Skeletal muscle tissue (tissue), 5 donors: ENCODE data around the gene MRPL9. TPM values are rescaled to one million over a fixed set of nuclear protein-coding genes. Genes with fewer than 3 reads are reported as not detected.

Source experiments
- H3K27ac ChIP-seq: one replicate; pipeline ENCODE4 v1.7.0; 2013; ENCODE audit warnings: mild to moderate bottlenecking, low read depth, low read length, inconsistent platforms
- H3K27me3 ChIP-seq, 3 donors: one replicate each; pipeline ENCODE4 v1.7.0; 2013; ENCODE audit warnings: low read length in 3 of 3; ENCODE audit not compliant: control insufficient read depth in 3 of 3, insufficient read depth in 3 of 3
- H3K36me3 ChIP-seq, 3 donors: one replicate each; pipeline ENCODE4 v1.7.0; 2013; ENCODE audit warnings: low read length in 3 of 3; ENCODE audit not compliant: control insufficient read depth in 3 of 3, insufficient read depth in 3 of 3
- H3K4me1 ChIP-seq, 3 donors: one replicate each; pipeline ENCODE4 v1.7.0; 2013; ENCODE audit warnings: low read length in 3 of 3, mild to moderate bottlenecking in 3 of 3; ENCODE audit not compliant: control insufficient read depth in 3 of 3, insufficient read depth in 3 of 3
- H3K4me3 ChIP-seq, 3 donors: one replicate each; pipeline ENCODE4 v1.7.0; 2013; ENCODE audit warnings: low read length in 3 of 3
- H3K9ac ChIP-seq, 3 donors: one replicate each; pipeline ENCODE4 v1.7.0; 2013; ENCODE audit warnings: low read length in 3 of 3, mild to moderate bottlenecking in 3 of 3, moderate library complexity in 2 of 3, low read depth in 1 of 3
- H3K9me3 ChIP-seq, 3 donors: one replicate each; pipeline ENCODE4 v1.7.0; 2013; ENCODE audit warnings: low read length in 3 of 3; ENCODE audit not compliant: control insufficient read depth in 3 of 3
- small RNA-seq: library from RNA; depleted of rRNA; stranded (forward); fragments of <200 nt; gene quantifications from one replicate; pipeline ENCODE3, GENCODE V24; 2014
- total RNA-seq: library from RNA; depleted of rRNA; stranded (reverse); fragments of >200 nt; gene quantifications from one replicate; pipeline ENCODE4 v1.2.3, GENCODE V29; 2014
- donor health status: Osteomylitis.

The MRPL9 gene
- total RNA-seq, 1 donor from 2014 or later: 90.3 TPM

DNA sequence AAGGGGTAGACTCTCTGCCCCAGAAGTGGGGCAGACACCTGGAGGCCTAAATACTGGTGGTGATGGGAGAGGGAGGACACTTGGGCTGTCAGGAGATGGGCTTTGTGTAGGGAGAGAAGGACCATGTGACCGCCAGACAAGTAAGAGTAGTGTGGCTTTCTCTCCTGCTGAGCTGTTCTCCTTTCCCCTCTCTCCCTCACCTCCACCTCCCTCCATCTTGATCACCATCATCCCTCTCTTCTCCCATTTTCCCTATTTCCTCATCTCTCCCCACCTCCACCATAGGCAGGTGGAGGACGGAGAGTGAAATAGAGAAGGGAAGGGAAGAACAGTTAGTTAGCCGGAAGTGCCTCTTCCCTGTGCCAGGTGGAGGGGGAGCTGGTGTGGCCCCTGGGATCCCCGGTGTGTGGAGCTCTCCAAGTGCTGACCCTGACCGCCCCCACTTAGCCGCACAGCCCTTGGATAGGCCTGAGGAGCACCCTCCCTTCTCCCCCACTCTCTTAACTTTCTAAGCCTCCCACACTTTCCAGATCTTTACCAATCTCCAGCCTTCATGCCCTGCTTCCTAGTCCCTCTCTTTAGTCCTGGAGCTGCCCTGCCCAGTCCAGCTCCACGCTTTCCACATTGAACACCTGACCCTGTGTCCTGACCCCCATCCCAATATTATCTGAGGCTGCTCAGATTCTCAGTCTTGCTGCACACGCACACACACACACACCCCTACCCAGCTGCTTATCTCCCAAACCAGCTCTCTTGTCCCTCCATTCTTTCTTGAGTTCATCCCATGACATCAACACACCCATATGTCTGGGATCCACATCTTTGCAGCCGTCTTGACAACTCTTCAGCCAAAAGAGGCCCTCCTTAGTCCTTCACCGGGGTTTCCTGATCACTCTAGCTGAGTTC is 48.2 kb downstream of the MRPL9 start:
- H3K9me3 ChIP-seq: no peaks in the 10 kb centered on the region
- H3K27me3 ChIP-seq: peaks cover 26 to 37% (median 36%) of the 10 kb centered on the region in 3 donors
- H3K36me3 ChIP-seq: no peaks in the 10 kb centered on the region
- H3K9ac ChIP-seq: no peak overlapping the region
- H3K27ac ChIP-seq: no peak overlapping the region
- H3K4me3 ChIP-seq: no peak overlapping the region
- peaks cover 2 to 8% (median 8%) of the 10 kb centered on the region in 3 donors for H3K4me1 ChIP-seq

DNA sequence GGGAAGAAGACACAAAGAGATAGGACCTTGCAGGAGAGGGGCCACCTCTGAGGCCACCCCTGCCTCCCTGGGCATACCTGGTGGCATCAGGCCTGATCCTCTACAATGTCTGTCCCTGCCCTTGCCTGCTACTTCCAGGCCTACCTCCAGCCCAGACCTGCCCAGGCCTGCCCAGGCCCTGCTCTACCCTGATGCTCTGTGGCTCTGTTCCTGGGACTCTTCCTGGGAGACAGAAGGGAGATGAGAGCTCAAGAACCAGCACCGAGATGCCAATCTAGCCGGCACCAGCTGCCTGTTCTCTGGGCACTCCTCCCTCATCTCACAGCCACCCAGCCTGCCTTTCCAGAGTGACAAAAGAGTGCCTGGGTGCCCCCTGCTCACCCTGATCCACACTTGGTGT is 49.4 kb downstream of the MRPL9 start:
- no peak overlapping the region for H3K9ac ChIP-seq
- H3K27ac ChIP-seq: no peak overlapping the region
- peaks cover 0 to 8% (median 6%) of the 10 kb centered on the region in 3 donors for H3K4me1 ChIP-seq
- no peaks in the 10 kb centered on the region for H3K9me3 ChIP-seq
- H3K27me3 ChIP-seq: peaks cover 26 to 37% (median 36%) of the 10 kb centered on the region in 3 donors
- H3K36me3 ChIP-seq: no peaks in the 10 kb centered on the region
- H3K4me3 ChIP-seq: no peak overlapping the region

- no peak overlapping the region for H3K9ac ChIP-seq
- no peak overlapping the region for H3K4me3 ChIP-seq
- H3K27ac ChIP-seq: no peak overlapping the region
- H3K27me3 ChIP-seq: peaks cover 26 to 36% (median 35%) of the 10 kb centered on the region in 3 donors
- no peaks in the 10 kb centered on the region for H3K36me3 ChIP-seq
- H3K9me3 ChIP-seq: no peaks in the 10 kb centered on the region
- H3K4me1 ChIP-seq: peaks cover 0 to 6% (median 2%) of the 10 kb centered on the region in 3 donors
Observed at GRCh38 chr1:151713044-151713443, 50.3 kb downstream of the MRPL9 start.

DNA sequence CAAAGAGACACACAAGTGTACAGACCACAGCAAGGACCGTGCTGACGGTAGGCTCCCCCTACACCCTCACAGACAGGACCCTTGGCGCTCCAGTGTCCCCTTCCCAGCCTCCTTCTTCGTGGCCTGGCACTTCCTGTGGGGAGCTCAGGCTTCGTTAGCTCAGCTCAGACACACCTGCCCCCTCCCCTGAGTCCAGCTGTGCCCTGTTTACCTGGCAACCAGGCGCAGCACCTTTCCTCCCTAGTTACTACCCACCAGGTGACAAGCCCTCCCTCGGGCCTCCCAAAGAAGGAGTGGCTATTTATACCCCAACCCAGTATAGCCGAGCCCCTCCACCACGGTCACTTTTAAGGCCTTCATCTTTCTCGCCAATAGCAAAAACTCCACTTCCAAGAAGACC is 51.3 kb downstream of the MRPL9 start:
- Histone ChIP-seq H3K27ac (no peak overlapping the region), H3K9ac (no peak overlapping the region), H3K4me3 (no peak overlapping the region), H3K36me3 (no peaks in the 10 kb centered on the region), H3K4me1 (no peaks in the 10 kb centered on the region), H3K9me3 (no peaks in the 10 kb centered on the region), H3K27me3 (peaks cover 20 to 34% (median 32%) of the 10 kb centered on the region in 3 donors)

DNA sequence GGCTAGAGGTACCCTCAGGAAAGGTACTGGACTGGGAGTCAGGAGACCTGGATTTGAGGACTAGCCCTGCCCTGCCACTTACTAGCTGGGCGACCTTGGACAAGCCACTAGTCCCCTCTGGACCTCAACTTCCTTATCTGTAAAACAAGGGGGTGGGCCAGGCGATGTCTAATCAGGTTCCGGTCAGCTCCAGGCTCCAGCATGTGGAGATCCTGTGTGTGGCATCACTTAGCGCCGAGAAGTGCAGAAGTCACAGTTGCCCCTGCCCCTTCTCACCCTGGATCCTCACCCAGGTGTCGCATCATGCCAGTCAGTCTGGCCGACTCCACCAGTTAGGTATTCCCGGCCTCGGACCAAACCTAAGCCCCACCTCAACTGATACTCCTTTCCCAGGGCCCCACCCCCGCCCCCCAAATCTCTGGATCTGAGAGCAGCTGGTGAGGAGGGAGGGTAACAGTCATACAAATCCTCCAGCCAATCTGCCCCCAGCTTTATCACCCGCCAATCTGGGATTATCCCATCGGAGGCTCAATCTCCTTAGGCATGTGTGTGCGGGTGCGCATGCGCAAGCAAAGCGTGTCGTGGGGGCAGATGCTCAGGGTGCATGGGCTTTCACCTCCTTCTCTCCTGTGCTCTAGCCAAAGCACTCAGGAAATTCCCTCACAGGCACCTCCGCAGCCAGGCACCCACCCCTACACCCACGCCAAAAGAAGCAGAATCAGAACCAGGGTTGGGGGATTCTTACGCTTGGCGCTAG is 52.1 kb downstream of the MRPL9 start:
- no peak overlapping the region for H3K4me3 ChIP-seq
- H3K9ac ChIP-seq: no peak overlapping the region
- H3K36me3 ChIP-seq: no peaks in the 10 kb centered on the region
- H3K27me3 ChIP-seq: peaks cover 18 to 30% (median 28%) of the 10 kb centered on the region in 3 donors
- H3K4me1 ChIP-seq: no peaks in the 10 kb centered on the region
- no peak overlapping the region for H3K27ac ChIP-seq
- H3K9me3 ChIP-seq: no peaks in the 10 kb centered on the region

DNA sequence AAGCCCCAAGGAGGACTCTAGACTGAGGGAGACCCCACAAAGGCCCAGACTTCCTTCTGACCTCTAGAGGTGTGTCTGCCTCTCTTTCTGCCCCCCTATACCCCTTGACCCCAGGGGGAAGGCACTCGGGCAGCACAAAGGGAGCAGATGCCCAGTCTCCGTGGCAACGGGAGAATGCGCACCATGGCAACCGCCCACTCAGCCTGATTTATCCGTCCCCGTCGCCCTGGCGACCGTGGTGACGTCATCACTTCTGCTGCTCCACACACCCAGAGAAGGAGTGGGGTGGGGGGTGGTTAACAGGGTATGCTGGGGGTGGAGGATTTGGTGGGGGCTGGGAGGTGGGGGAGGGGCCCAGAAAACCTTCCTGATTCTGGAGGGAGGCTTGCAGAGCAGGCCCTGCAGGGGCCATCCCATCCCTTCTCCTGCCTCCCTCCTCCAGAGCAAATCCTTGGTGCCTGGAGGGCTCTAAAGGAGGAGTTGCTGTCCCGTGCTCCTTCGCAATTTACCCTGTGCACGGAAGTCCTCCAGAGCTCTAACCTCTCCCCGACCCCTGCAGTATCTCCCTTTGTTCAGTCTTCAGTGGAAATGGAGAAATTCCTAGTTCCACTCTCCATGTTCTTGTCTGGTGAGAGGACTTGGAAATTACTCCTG is 53.0 kb downstream of the MRPL9 start:
- no peak overlapping the region for H3K9ac ChIP-seq

More for the DNA sequence above, 53.0 kb downstream of the MRPL9 start:
- Histone ChIP-seq H3K27me3 (peaks cover 9 to 23% (median 22%) of the 10 kb centered on the region in 3 donors), H3K4me3 (no peak overlapping the region), H3K4me1 (no peaks in the 10 kb centered on the region), H3K27ac (no peak overlapping the region), H3K9me3 (no peaks in the 10 kb centered on the region), H3K36me3 (no peaks in the 10 kb centered on the region)

Small RNA genes lying within 50 kb of the gene (small RNA-seq; reads per million reads assigned to genes)
- not detected for gene RNU6-662P

Other genes starting within 250 kb of the MRPL9 start
- gene TUFT1, start 223.2 kb downstream of the MRPL9 start, total RNA-seq: 6.8 TPM
- 36.0 TPM for gene SNX27, start 151.4 kb downstream of the MRPL9 start, total RNA-seq
- gene CELF3, start 46.7 kb downstream of the MRPL9 start, total RNA-seq: under 0.01 TPM
- not detected for gene RIIAD1, start 42.0 kb downstream of the MRPL9 start, total RNA-seq
- gene TDRKH, start 27.0 kb upstream of the MRPL9 start, total RNA-seq: 4.7 TPM
- gene LINGO4, start 41.9 kb upstream of the MRPL9 start, total RNA-seq: under 0.01 TPM
- 8.9 TPM for gene RORC, start 68.3 kb upstream of the MRPL9 start, total RNA-seq
- not detected for gene C2CD4D, start 76.3 kb upstream of the MRPL9 start, total RNA-seq
- not detected for gene THEM5, start 90.2 kb upstream of the MRPL9 start, total RNA-seq
- 8.4 TPM for gene THEM4, start 146.0 kb upstream of the MRPL9 start, total RNA-seq
- 43.8 TPM for gene S100A10, start 230.4 kb upstream of the MRPL9 start, total RNA-seq